ENCODE data around the gene LRRC36.

LRRC36 gene

GRCh38 chr16:67284699-67285646 is 41.6 kb upstream of the LRRC36 start:
- H3K4me3 ChIP-seq (IDR thresholded peaks at IDR 0.05; ENCODE audit: insufficient read depth, low read depth, low read length) = no peak overlapping the region
- H3K4me2 ChIP-seq = no peak overlapping the region
- H3K4me1 ChIP-seq (ENCODE audit: low read depth, poor library complexity, severe bottlenecking) = peaks cover 7% of the 10 kb centered on the region
- no peaks in the 10 kb centered on the region for H3K36me3 ChIP-seq (ENCODE audit: insufficient read depth)
- H2AFZ ChIP-seq (ENCODE audit: low read depth) = no peak overlapping the region
- no peaks in the 10 kb centered on the region for H4K20me1 ChIP-seq (ENCODE audit: insufficient read depth)
- no peaks in the 10 kb centered on the region for H3K79me2 ChIP-seq (ENCODE audit: insufficient read depth, low read depth)
- peak; percentile 23; the same call in 1 of the 2 replicates for TF ChIP-seq CTCF (conservative IDR thresholded peaks at IDR 0.05; ENCODE audit: low read depth, low read length)
- no peak overlapping the region for H3K9ac ChIP-seq
- H3K27me3 ChIP-seq (ENCODE audit: insufficient read depth, low read depth) = no peaks in the 10 kb centered on the region
- no peak overlapping the region for H3K27ac ChIP-seq

DNA sequence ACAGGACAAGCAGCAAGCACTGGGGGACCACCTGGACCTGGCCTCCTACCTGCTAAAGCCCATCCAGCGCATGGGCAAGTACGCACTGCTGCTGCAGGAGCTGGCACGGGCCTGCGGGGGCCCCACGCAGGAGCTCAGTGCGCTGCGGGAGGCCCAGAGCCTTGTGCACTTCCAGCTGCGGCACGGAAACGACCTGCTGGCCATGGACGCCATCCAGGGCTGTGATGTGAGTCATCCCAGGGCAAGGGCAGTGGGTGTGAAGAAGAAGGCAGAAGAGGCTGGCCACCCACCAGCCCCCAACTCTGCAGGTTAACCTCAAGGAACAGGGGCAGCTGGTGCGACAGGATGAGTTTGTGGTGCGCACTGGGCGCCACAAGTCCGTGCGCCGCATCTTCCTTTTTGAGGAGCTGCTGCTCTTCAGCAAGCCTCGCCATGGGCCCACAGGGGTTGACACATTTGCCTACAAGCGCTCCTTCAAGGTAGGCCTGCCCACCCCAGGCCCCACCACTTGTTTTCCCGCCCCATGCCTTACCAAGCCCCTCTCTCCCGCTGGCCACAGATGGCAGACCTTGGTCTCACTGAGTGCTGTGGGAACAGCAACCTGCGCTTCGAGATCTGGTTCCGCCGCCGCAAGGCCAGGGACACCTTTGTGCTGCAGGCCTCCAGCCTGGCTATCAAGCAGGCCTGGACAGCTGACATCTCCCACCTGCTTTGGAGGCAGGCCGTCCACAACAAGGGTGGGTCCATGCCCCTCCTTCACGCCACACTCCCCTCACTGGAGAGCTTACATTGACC is 40.0 kb upstream of the LRRC36 start:
- Histone ChIP-seq H3K27me3 (ENCODE audit: insufficient read depth, low read depth) (no peaks in the 10 kb centered on the region), H3K27ac (no peak overlapping the region), H3K36me3 (ENCODE audit: insufficient read depth) (no peaks in the 10 kb centered on the region)

DNA sequence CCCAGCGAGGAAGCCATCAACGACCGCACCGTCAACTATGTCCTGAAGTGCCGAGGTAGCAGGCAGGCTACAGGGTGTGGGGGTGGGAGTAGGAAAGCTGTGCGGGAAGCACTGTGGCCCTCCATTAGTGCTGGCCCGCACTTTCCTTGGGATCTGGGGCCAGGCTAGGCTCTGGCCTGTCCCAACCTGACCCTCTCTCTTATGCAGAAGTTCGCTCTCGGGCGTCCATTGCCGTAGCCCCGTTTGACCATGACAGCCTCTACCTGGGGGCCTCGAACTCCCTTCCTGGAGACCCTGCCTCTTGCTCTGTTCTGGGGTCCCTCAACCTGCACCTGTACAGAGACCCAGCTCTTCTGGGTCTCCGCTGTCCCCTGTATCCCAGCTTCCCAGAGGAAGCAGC is 38.7 kb upstream of the LRRC36 start:
- Histone ChIP-seq H3K79me2 (ENCODE audit: insufficient read depth, low read depth) (no peaks in the 10 kb centered on the region), H3K4me2 (no peak overlapping the region), H3K9ac (no peak overlapping the region), H3K36me3 (ENCODE audit: insufficient read depth) (no peaks in the 10 kb centered on the region), H3K4me1 (ENCODE audit: low read depth, poor library complexity, severe bottlenecking) (no peaks in the 10 kb centered on the region), H4K20me1 (ENCODE audit: insufficient read depth) (no peaks in the 10 kb centered on the region), H3K4me3 (IDR thresholded peaks at IDR 0.05; ENCODE audit: insufficient read depth, low read depth, low read length) (no peak overlapping the region), H2AFZ (ENCODE audit: low read depth) (no peak overlapping the region), H3K27ac (no peak overlapping the region), H3K27me3 (ENCODE audit: insufficient read depth, low read depth) (no peaks in the 10 kb centered on the region)
- no peak for TF ChIP-seq CTCF (conservative IDR thresholded peaks at IDR 0.05; ENCODE audit: low read depth, low read length)

More for the DNA sequence above, 40.0 kb upstream of the LRRC36 start:
- H3K4me3 ChIP-seq (IDR thresholded peaks at IDR 0.05; ENCODE audit: insufficient read depth, low read depth, low read length) = no peak overlapping the region
- H4K20me1 ChIP-seq (ENCODE audit: insufficient read depth) = no peaks in the 10 kb centered on the region
- H3K9ac ChIP-seq = no peak overlapping the region
- no peaks in the 10 kb centered on the region for H3K79me2 ChIP-seq (ENCODE audit: insufficient read depth, low read depth)
- no peak overlapping the region for H3K4me2 ChIP-seq
- no peak for TF ChIP-seq CTCF (conservative IDR thresholded peaks at IDR 0.05; ENCODE audit: low read depth, low read length)
- no peak overlapping the region for H2AFZ ChIP-seq (ENCODE audit: low read depth)
- H3K4me1 ChIP-seq (ENCODE audit: low read depth, poor library complexity, severe bottlenecking) = no peaks in the 10 kb centered on the region

DNA sequence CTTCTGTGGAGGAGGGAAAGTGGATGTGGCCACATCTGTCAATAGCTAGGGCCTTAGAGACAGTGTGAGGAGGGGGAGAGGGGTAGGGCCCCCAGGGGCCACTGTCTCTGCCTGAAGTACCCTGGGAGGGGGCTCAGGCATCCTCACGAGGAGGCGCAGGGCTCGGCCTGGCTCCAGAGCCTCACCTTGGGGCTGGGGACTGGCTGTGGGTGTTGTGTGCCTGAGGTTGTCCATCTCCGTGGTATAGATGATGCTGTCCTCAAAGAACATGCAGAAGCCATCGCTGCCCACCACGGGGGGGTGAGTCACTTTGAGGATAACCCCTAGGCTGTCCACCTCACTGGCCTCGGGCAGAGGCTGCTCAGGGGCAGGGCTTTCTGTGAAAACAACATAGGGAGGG is 35.2 kb upstream of the LRRC36 start:
- Histone ChIP-seq H3K27ac (no peak overlapping the region), H4K20me1 (ENCODE audit: insufficient read depth) (no peaks in the 10 kb centered on the region), H3K9ac (no peak overlapping the region), H3K4me3 (IDR thresholded peaks at IDR 0.05; ENCODE audit: insufficient read depth, low read depth, low read length) (no peak overlapping the region), H3K36me3 (ENCODE audit: insufficient read depth) (no peaks in the 10 kb centered on the region), H2AFZ (ENCODE audit: low read depth) (no peak overlapping the region), H3K4me2 (no peak overlapping the region), H3K27me3 (ENCODE audit: insufficient read depth, low read depth) (no peaks in the 10 kb centered on the region; the same call in 1 of the 2 replicates), H3K79me2 (ENCODE audit: insufficient read depth, low read depth) (no peaks in the 10 kb centered on the region), H3K4me1 (ENCODE audit: low read depth, poor library complexity, severe bottlenecking) (no peaks in the 10 kb centered on the region)
- no peak for TF ChIP-seq CTCF (conservative IDR thresholded peaks at IDR 0.05; ENCODE audit: low read depth, low read length)

All from KMS-11 (cell line).